GM12891 (cell line): Measurements from ENCODE around the gene ERP29.

Experiments
- POLR2AphosphoS5 ChIP-seq: IDR thresholded peaks from 2 replicates; pipeline ENCODE4 v1.6.1; 2011; ENCODE audit warnings: low read depth, low read length, control low read depth
- SPI1 ChIP-seq: IDR thresholded peaks from 2 replicates; pipeline ENCODE4 v1.6.1; 2011; ENCODE audit warnings: low read depth, low read length, control low read depth
- TAF1 ChIP-seq: IDR thresholded peaks from 2 replicates; pipeline ENCODE4 v1.6.1; 2011; ENCODE audit warnings: low read depth, low read length, control low read depth

GRCh38 chr12:111992464-111992863 lies 20.8 kb upstream of the ERP29 start:
- TF ChIP-seq SPI1 (no peak), POLR2AphosphoS5 (no peak), TAF1 (no peak)
